C4-2B (cell line): ENCODE measurements around the gene ADGRV1.

Experiments
- CTCF ChIP-seq: fragments of 450-650 bp; conservative IDR thresholded peaks from 2 replicates; pipeline ENCODE4 v1.5.1; 2017; ENCODE audit warnings: mild to moderate bottlenecking
- ZFX ChIP-seq: fragments of 450-650 bp; IDR thresholded peaks from 2 replicates; pipeline ENCODE4 v1.6.1; 2017

DNA sequence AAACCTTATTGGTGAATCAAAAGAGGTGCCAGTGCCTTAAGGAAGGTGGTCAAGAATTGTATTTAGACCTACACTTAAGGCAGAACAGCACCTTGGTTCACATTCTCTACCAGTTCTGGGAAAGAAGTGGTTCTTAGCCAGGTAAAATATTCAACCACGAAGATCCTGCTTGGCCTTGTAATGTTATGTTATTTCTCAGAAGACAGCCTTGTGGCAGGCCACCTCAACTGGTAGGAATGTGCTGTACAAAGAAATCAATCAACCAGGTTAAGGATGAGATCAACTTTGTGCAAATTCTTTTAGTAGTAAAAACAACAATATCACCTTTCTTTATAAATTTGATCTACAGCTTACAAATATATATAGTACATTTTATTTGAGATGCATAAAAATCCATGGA is 577.7 kb downstream of the ADGRV1 start:
- TF ChIP-seq CTCF (no peak), ZFX (no peak)
